HepG2 (cell line): ENCODE data around the gene MS4A18. TPM values are rescaled to one million over a fixed set of nuclear protein-coding genes. Genes with fewer than 3 reads are reported as not detected.

Experiments
- ATAC-seq: fragments of 200-7000 bp; cut with Tn5 transposase; 3 replicates; pipeline ENCODE4 v1.9.1; 2020; ENCODE audit warnings: mild to moderate bottlenecking, moderate library complexity
- BruUV-seq: library from RNA; stranded (reverse); fragments of 400-500 nt; replicated peaks from 2 replicates; lab custom pipeline; 2021; lab: Mats Ljungman, UMichigan
- CTCF ChIA-PET: fragments of 300-600 bp; formaldehyde crosslinking; extraction: SDS; loops from one replicate; lab custom pipeline; 2021; ENCODE audit warnings: low total read pairs, inconsistent platforms, low intra/inter-chr PET ratio; lab: Yijun Ruan, JAX
- POLR2A ChIA-PET: fragments of 350-600 bp; sonication (Branson Sonifier 250); formaldehyde crosslinking; loops from one replicate; lab custom pipeline; 2020; ENCODE audit warnings: antibody characterized with exemption, inconsistent platforms; lab: Yijun Ruan, JAX
- DNase-seq: peaks from one replicate; pipeline ENCODE4 v3.0.0-alpha.2; 2015; ENCODE audit warnings: low spot score
- FAIRE-seq: peaks from 3 replicates; lab custom pipeline; 2011; peaks lifted over from hg19 to GRCh38; lab: Jason Lieb, UNC
- H2AFZ ChIP-seq: one replicate; pipeline ENCODE4 v1.6.1; 2011; ENCODE audit warnings: low read length, inconsistent platforms
- H3K27ac ChIP-seq: fragments of 300-600 bp; 3 replicates; pipeline ENCODE4 v1.8.0; 2011; ENCODE audit warnings: mixed run types, mild to moderate bottlenecking, mixed read lengths, low read length, inconsistent platforms; ENCODE audit not compliant: insufficient read depth; ENCODE audit errors: extremely low read length
- H3K27me3 ChIP-seq, 2 experiments: fragments of 200-600 bp in 1 of 2; 2 replicates in 1 of 2; 3 replicates in 1 of 2; pipeline versions ENCODE4 v1.6.0 to v1.8.0; 2011; ENCODE audit warnings: low read length in 2 of 2, mild to moderate bottlenecking in 2 of 2, moderate library complexity in 2 of 2, inconsistent platforms in 1 of 2; ENCODE audit not compliant: insufficient read depth in 2 of 2, control insufficient read depth in 1 of 2
- H3K36me3 ChIP-seq, 2 experiments: fragments of 200-600 bp in 1 of 2; replicated peaks in 1 of 2; 2 replicates in 1 of 2; 3 replicates in 1 of 2; pipeline versions ENCODE4 v1.5.1 to v1.8.0; 2011; ENCODE audit warnings: low read length in 2 of 2, inconsistent platforms in 1 of 2; ENCODE audit not compliant: insufficient read depth in 2 of 2, control insufficient read depth in 1 of 2
- H3K4me1 ChIP-seq: 2 replicates; pipeline ENCODE4 v1.5.1; 2012; ENCODE audit warnings: low read length, inconsistent platforms; ENCODE audit not compliant: insufficient read depth
- H3K4me2 ChIP-seq: 2 replicates; pipeline ENCODE4 v1.6.0; 2011; ENCODE audit warnings: low read depth, low read length, inconsistent platforms
- H3K4me3 ChIP-seq, 3 experiments: fragments of 200-600 bp in 1 of 3; sonication (generic), shearing (Covaris generic) in 1 of 3; replicated peaks in 1 of 3; 2 replicates each; pipeline ENCODE4 v1.5.1; 2011 to 2016; ENCODE audit warnings: low read length in 3 of 3, inconsistent platforms in 2 of 3, low read depth in 2 of 3, mild to moderate bottlenecking in 2 of 3, control low read depth in 1 of 3, mixed read lengths in 1 of 3; ENCODE audit not compliant: insufficient read depth in 1 of 3
- H3K79me2 ChIP-seq: one replicate; pipeline ENCODE4 v1.6.1; 2011; ENCODE audit warnings: low read length, inconsistent platforms; ENCODE audit not compliant: insufficient read depth
- H3K9ac ChIP-seq: 2 replicates; pipeline ENCODE4 v1.6.0; 2011; ENCODE audit warnings: mild to moderate bottlenecking, low read depth, low read length, inconsistent platforms; ENCODE audit not compliant: insufficient read depth
- H3K9me3 ChIP-seq: 2 replicates; pipeline ENCODE4 v1.5.1; 2012; ENCODE audit warnings: mild to moderate bottlenecking, low read length
- H4K20me1 ChIP-seq: 2 replicates; pipeline ENCODE4 v1.6.0; 2011; ENCODE audit warnings: inconsistent platforms, mild to moderate bottlenecking, low read length, moderate library complexity; ENCODE audit not compliant: insufficient read depth
- MBD4 ChIP-seq: IDR thresholded peaks from 2 replicates; pipeline ENCODE4 v1.6.1; 2012; ENCODE audit warnings: low read length, inconsistent platforms, borderline replicate concordance
- MNT ChIP-seq: fragments of 450-650 bp; IDR thresholded peaks from 2 replicates; pipeline ENCODE4 v1.6.1; 2016
- ZNF761 ChIP-seq: sonication (generic); formaldehyde crosslinking; conservative IDR thresholded peaks from 2 replicates; pipeline ENCODE4 v1.4.0; 2020; ENCODE audit warnings: mild to moderate bottlenecking, missing genetic modification reagents
- ZNF780A ChIP-seq: sonication (generic); formaldehyde crosslinking; IDR thresholded peaks from 2 replicates; pipeline ENCODE4 v1.8.0; 2022; ENCODE audit warnings: mild to moderate bottlenecking, missing genetic modification reagents, moderate library complexity
- ZNF83 ChIP-seq: sonication (generic); formaldehyde crosslinking; IDR thresholded peaks from 2 replicates; pipeline ENCODE4 v1.4.0; 2020; ENCODE audit warnings: missing genetic modification reagents, mild to moderate bottlenecking, borderline replicate concordance
- WGBS: methylation state at CpG from one replicate; pipeline ENCODE4 v1.1.6; 2017; ENCODE audit warnings: low lambda C conversion rate; 5-methylcytosine and 5-hydroxymethylcytosine counted together
- in situ Hi-C: cut with HindIII; loops from 2 replicates; pipeline ENCODE4 v1.10.0; 2017; ENCODE audit warnings: low pct_unique_long_range_greater_than_20kb; ENCODE audit not compliant: extremely low pct_ligation_motif_present
- intact Hi-C: fragments of 100-400 bp; cut with micrococcal nuclease; formaldehyde crosslinking; loops from one replicate; pipeline ENCODE4 v1.10.0; 2022; ENCODE audit not compliant: unreplicated experiment
- polyA plus RNA-seq, 8 experiments: library from polyadenylated mRNA; depleted of rRNA in 3 of 8; stranded (reverse) in 7 of 8; unstranded in 1 of 8; fragments of >200 nt; fragmentation: Illumina TruSeq in 4 of 8; extraction: Trizol in 4 of 8; gene quantifications; 2 replicates each; pipeline versions ENCODE4 v1.2.1 to v1.2.3, GENCODE V29; 2011 to 2016; ENCODE audit warnings: low read depth in 4 of 8, missing spikeins in 1 of 8, mixed read lengths in 1 of 8; ENCODE audit not compliant: insufficient read depth in 1 of 8
- total RNA-seq, 5 experiments: library from RNA; depleted of rRNA; stranded (reverse); fragments of >200 nt; fragmentation: Illumina TruSeq; extraction: Trizol; gene quantifications; 2 replicates each; pipeline ENCODE4 v1.2.3, GENCODE V29; 2016; ENCODE audit warnings: low read depth in 1 of 5

Gene MS4A18
- total and polyA plus RNA-seq, 2 of the 13 experiments (the other 11 are each of a cell fraction or from before 2014, with no cell fraction given): not detected

- ChIA-PET CTCF (no interaction called here), POLR2A (no interaction called here)
- no peaks in the 10 kb centered on the region for H3K36me3 ChIP-seq
- H2AFZ ChIP-seq: no peak overlapping the region
- H3K9me3 ChIP-seq: no peaks in the 10 kb centered on the region
- H3K4me2 ChIP-seq: no peak overlapping the region
- no peak overlapping the region for H3K9ac ChIP-seq
- peaks cover 0 to 3% of the 10 kb centered on the region in 2 experiments; a peak in 2 of 5 replicates for H3K27me3 ChIP-seq
- DNase-seq (no peak), ATAC-seq (no peak)
- no peak overlapping the region for H3K27ac ChIP-seq
- H4K20me1 ChIP-seq: no peaks in the 10 kb centered on the region
- intact Hi-C loops: no loop called here
- H3K4me1 ChIP-seq: no peaks in the 10 kb centered on the region
- no peak overlapping the region for H3K4me3 ChIP-seq
- no TSS peak for BruUV-seq
- in situ Hi-C loops: no loop called here
- TF ChIP-seq ZNF780A (CRISPR knock-in tag) (no peak), ZNF83 (CRISPR knock-in tag) (no peak), MBD4 (no peak)
- TF ChIP-seq, all 625 proteins: peak for 0
- FAIRE-seq: no peak
- whole genome bisulfite sequencing: 17% methylated on average over 5 of the region's 5 CpGs
- H3K79me2 ChIP-seq: no peaks in the 10 kb centered on the region
These were observed 19.6 kb downstream of the MS4A18 start for GRCh38 chr11:60744114-60744513.

- no peak overlapping the region for H2AFZ ChIP-seq
- no peaks in the 10 kb centered on the region for H3K36me3 ChIP-seq
- WGBS: 44% methylated on average over 14 of the region's 14 CpGs
- in situ Hi-C loops: no loop called here
- ATAC-seq (no peak), FAIRE-seq (no peak), DNase-seq (no peak)
- ChIA-PET CTCF (no interaction called here), POLR2A (no interaction called here)
- no peak overlapping the region for H3K4me2 ChIP-seq
- H3K4me1 ChIP-seq: no peaks in the 10 kb centered on the region
- H3K27ac ChIP-seq: no peak overlapping the region
- H3K9me3 ChIP-seq: no peaks in the 10 kb centered on the region
- no TSS peak for BruUV-seq
- H3K79me2 ChIP-seq: no peaks in the 10 kb centered on the region
- no peaks in the 10 kb centered on the region for H3K27me3 ChIP-seq
- TF ChIP-seq ZNF761 (CRISPR knock-in tag): no peak
- peak; percentile 100 for TF ChIP-seq MNT
- H3K4me3 ChIP-seq: no peak overlapping the region
- no peak overlapping the region for H3K9ac ChIP-seq
- H4K20me1 ChIP-seq: no peaks in the 10 kb centered on the region
- intact Hi-C loops: no loop called here
These were observed 22.9 kb downstream of the MS4A18 start for GRCh38 chr11:60747359-60747873.
